Occipital lobe (tissue), 2 donors: ENCODE measurements around the gene LSM3. TPM values are rescaled to one million over a fixed set of nuclear protein-coding genes. Genes with fewer than 3 reads are reported as not detected.

Source experiments
- DNase-seq: peaks from one replicate; lab custom pipeline; 2025; lab: John Stamatoyannopoulos, UW
- total RNA-seq: library from RNA; depleted of rRNA; stranded (reverse); fragments of >200 nt; gene quantifications from one replicate; pipeline ENCODE4 v1.2.3, GENCODE V29; 2014

Gene LSM3
- total RNA-seq, 1 donor from 2014 or later: 11.1 TPM

- no peak for DNase-seq
Measured at GRCh38 chr3:14157951-14158350, 20.7 kb upstream of the LSM3 start.

DNA sequence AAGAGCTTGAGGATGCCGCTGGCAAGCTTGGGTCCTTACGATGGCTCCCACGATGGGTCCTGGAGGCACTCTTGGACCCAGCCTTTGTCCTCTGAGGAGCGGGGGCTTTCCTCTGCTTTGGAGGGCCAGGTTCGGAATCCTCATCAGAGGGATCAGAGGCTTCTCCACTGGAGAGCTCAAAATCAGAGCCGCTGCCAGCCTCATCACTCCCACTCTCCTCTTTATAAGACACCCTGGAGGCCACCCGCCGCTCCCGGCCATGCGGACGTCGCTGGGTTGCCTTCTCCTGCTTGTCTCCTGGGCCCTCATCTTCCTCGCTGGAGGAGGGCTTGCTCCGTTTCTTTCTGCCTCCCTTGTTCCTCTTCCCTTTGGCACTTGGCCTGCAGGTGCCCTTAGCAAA, 20.2 kb upstream of the LSM3 start:
- DNase-seq: no peak

DNA sequence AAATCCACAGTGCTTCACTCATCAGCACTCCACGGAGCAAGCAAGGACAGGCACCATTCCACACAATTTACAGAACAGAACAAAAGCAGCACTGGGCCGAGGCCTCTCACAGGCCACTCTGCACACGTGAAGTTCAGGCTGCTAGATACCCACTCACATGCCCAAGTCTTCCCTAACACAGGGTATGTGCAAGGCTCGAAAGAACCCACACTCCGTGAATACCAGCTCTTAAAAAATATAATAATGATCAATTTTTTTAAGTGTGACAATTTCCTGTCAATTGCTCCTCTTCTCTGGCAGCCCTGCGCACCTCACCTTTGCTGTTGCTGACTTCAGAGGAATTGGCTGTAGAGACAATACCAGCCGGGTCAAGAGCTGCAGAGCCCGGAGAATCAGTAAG, 19.2 kb upstream of the LSM3 start:
- DNase-seq: no peak

DNA sequence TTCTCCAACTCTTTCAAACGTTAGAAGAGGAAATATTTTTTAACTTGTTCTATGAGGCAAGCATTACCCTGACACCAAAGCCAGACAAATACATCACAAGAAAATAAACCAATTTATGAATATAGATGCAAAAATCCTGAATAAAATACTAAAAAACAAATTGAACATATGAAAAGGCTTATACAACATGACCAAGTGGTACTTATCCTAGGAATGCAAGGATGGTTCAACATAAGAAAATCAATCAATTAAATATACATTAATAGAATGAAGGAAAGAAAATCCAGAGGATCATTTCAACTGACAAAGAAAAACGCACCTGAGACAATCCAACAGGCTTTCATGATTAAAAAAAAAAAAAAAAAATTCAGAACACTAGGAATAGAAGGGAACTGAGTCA, 17.3 kb upstream of the LSM3 start:
- DNase-seq: no peak

DNA sequence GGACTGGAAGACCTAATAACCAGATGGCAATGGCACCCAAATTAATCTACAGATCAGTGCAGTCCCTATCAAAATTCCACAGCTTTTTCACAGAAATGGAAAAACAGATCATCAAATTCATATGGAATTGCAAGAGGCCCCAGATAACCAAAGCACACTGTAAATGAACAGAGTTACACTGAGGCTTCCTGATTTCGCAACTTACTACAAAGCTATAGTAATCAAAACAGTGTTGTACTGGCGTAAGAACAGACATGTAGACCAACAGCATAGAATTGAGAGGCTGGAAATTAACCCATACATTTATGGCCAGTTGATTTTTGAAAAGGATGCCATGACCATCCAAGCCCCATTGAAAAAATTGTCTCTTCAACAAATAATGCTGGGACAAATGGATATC, 16.4 kb upstream of the LSM3 start:
- DNase-seq: no peak

GRCh38 chr3:14166877-14167603, 11.6 kb upstream of the LSM3 start:
- no peak for DNase-seq

DNA sequence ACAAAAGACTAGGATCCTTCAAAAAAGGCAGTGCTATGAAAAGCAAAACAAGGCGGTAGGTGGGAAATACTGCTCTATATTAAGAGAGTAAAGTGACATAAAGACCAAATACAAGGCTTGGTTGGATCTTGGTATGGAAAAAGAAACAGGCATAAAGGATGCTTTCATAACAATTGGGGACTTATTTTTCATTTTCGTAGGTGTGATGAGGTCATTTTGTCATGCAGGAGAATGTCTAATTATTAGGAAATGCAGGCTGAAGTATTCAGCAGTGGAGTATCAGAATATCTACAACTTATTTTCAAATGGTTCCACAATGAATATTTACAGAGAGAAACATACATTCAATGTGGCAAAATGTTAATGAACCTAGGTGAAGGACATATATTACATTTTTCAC, 9.2 kb upstream of the LSM3 start:
- DNase-seq: no peak

GRCh38 chr3:14169871-14170270, 8.7 kb upstream of the LSM3 start:
- no peak for DNase-seq

- no peak for DNase-seq
Measured at GRCh38 chr3:14170531-14171159, 8.0 kb upstream of the LSM3 start.

DNA sequence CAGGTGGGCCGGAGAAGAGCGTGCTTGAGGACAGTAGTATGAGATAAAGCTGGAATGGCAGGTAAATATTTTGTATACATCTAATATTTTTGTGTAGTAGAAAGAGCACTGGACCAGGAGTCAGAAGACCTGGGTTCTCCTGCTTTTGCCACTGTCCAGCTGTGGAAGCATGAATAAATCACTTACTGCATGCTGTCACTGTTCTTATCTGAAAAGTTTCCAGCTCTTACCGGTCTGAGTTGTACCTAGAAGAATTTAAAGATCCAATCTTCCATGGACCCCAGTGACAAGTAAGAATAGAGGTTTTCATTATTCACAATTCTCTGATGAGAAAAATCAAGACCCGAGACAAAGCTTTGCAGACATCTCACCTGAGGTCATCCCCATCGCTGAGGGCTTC, 6.1 kb upstream of the LSM3 start:
- no peak for DNase-seq

GRCh38 chr3:14174483-14174882, 4.1 kb upstream of the LSM3 start:
- no peak for DNase-seq

DNA sequence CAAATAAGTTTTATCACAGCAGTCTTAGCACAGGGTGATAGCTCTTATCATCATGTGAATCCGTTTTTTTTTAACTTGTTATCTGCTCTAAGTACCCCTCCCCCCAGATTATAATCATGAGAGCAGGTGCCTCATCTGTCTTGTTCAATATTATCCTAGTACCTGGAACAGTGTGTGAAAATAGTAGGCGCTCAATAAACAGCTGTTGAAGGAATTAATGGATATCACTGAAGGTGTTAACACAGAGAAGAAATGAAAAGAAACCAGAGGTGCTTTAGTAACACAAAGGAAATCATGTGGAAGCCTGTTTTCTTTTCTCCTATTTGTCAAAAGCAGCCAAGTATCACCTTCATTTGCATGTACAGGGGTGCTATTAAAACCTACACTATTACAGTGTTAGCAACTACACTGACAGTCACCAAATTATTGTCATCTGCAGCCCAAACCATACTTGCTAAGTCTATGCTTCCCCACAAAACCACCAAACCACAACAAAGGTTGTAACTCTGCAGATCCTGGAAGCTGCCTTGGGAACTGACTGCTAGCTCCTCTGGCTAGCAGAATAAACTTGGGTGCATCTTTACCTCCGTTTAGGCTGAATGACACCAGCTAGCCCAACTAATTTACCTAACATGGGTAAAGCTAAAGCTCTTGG, 3.1 kb upstream of the LSM3 start:
- no peak for DNase-seq

DNA sequence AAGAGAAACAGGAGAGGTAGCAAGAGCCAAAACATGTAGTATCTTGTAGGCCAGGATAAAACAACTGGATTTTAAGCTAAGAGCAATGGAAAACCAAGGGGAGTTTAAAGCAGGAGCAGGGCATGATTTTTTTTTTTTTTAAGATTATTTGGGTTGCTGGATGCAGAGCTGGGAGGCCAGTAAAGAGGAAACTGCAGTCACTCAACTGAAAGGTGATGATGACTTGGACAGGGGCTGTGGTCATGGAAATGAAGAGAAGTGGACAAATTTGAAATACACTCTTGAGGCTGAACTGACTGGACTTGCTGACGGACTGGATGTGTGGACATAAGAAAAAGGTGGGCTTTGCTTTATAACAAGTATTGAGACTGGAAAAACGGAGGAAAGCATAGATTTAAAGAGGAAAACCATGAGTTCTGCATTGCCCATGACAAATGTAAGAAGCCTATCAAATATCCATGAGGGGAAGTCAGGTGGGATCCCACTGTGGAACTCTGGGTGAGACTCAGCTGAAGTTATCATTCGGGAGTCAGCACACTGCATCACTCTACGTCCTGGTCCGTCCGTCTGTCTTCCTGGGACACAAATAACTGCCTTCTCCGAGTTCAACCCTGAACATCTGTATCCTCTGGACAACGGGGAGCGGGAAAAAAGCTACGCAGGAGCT, 904 bp upstream of the LSM3 start:
- DNase-seq: no peak

DNA sequence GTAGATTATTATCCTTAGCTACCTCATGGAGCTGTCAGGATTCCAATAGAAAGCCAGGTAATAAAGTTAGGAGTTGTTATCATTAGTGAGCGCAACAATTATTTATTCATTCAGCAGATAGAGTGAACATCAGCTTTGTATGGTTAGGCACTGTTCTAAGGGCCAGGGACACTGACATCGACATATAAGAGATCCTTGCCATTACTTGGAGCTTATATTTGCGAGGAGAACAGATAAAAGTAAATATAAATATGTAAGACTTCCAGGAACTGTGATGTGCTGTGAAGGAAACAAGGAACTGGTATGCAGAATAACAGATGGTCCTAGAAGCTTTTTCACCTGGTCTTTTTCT, 473 bp downstream of the LSM3 start:
- DNase-seq: no peak

DNA sequence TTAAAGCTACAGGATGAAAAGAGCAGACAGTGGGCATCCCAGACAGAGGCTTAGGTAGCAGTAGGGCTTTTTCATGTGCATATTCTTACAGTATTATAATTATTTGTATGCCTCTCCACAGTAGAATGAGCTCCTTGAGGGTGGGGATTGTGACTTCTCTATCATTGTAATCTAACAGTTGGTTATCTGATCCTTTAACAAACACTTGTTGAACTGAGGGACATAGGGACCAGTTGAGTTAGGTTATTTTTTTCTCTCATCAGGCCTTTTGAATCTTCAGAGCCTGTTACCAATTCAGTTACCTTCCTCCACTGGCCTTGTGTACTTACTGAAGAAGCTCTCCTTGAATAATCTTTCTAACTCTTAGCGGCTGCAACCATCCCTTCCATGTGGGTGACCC, 1.2 kb downstream of the LSM3 start:
- DNase-seq: no peak

DNA sequence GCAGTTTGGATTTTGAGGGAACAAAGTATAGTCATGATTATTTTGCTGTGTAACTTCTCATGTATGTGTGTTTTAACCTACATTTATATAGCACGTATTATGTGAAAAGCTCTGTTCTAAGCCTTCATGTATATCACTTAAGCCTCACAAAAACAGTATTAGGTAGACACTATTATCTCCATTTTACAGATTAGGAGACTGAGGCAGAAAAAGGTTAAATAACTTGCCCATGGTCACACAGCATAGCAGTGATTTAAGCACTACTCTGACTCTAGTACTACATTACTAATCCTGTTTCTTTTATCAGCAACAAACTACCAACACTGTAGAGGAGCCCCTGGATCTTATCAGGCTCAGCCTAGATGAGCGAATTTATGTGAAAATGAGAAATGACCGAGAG, 2.6 kb downstream of the LSM3 start:
- DNase-seq: no peak

- no peak for DNase-seq
Measured at GRCh38 chr3:14183015-14183577, 4.5 kb downstream of the LSM3 start.

GRCh38 chr3:14186854-14187458, 8.3 kb downstream of the LSM3 start:
- DNase-seq: no peak

DNA sequence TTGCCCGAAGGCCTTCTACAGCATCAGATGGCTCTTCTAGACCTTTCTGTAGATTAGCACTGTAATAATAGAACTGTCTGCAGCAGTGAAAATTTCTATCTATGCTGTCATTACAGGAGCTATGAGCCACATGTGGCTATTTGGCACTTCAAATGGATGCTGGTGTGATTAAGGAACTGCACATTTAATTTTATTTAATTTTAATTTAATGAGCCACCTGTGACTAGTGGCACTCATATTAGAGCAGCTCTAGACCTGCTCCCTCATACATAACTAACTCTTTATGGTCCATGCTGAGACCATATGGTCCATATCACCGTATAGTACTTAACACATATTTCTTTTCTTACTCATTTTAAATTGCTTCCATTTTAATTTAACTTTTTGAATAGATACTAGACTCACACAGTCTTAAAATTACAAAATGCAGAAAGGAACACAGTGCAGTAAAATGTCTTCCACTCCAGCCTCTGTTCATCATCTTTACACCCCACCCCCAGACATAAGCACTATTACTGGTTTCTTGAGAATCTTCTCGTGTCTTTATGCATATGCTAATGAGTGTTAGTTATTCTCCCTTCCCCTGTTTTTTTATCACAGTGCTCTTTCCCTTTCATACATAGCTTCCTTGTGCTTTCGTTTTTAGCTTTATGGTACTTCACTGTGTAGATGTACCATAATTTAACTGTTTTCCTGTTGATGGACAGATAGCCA, 9.6 kb downstream of the LSM3 start:
- no peak for DNase-seq

- DNase-seq: no peak
Measured at GRCh38 chr3:14194865-14195264, 16.2 kb downstream of the LSM3 start.

DNA sequence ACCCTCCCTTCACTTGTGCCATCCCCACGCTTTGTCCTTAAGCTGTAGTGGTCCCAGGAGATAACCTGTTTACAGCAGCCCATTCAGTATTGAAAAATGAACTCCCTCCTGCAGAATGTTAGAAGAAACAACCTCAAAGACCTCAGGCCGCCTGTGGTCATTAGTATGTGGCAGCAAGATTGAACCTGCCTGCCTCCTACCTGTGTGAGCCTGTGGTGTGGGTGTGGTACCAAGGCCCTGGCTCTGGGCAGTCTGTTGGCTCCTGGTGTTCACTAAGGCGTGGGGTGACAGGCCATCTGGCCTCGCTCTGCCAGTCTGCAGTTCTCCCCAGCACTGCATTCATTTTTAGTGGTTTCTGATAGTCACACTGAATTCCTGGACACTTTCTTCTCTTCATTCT, 21.0 kb downstream of the LSM3 start:
- no peak for DNase-seq
